H9 (cell line): Measurements from ENCODE around the gene F11. TPM values are rescaled to one million over a fixed set of nuclear protein-coding genes. Genes with fewer than 3 reads are reported as not detected.
A peak's percentile ranks its signal among the peaks of the same experiment; 100 is the strongest.

Source experiments
- DNase-seq: peaks from one replicate; pipeline ENCODE4 v3.0.0-alpha.2; 2017
- H2AFZ ChIP-seq: one replicate; pipeline ENCODE4 v1.6.1; 2013; ENCODE audit warnings: mild to moderate bottlenecking, low read length, control low read depth, moderate library complexity
- H2AK5ac ChIP-seq: 2 replicates; pipeline ENCODE4 v1.6.1; 2013; ENCODE audit warnings: low read length, control low read depth, mixed read lengths; ENCODE audit not compliant: insufficient read length
- H2BK120ac ChIP-seq: one replicate; pipeline ENCODE4 v1.6.1; 2013; ENCODE audit warnings: low read depth, mild to moderate bottlenecking, low read length, control low read depth, inconsistent platforms; ENCODE audit not compliant: poor library complexity, severe bottlenecking
- H2BK12ac ChIP-seq: 2 replicates; pipeline ENCODE4 v1.6.1; 2013; ENCODE audit warnings: low read length, control low read depth, mixed read lengths, low read depth; ENCODE audit not compliant: insufficient read length
- H2BK15ac ChIP-seq: 2 replicates; pipeline ENCODE4 v1.6.1; 2013; ENCODE audit warnings: low read depth, low read length, control low read depth
- H2BK20ac ChIP-seq: one replicate; pipeline ENCODE4 v1.6.1; 2013; ENCODE audit warnings: low read depth, mild to moderate bottlenecking, low read length, control low read depth, inconsistent platforms; ENCODE audit not compliant: poor library complexity, severe bottlenecking
- H2BK5ac ChIP-seq: 2 replicates; pipeline ENCODE4 v1.6.1; 2013; ENCODE audit warnings: low read length, control low read depth, mixed read lengths; ENCODE audit not compliant: insufficient read length
- H3K14ac ChIP-seq: 2 replicates; pipeline ENCODE4 v1.6.1; 2013; ENCODE audit warnings: low read length, control low read depth; ENCODE audit not compliant: insufficient read depth
- H3K18ac ChIP-seq: 2 replicates; pipeline ENCODE4 v1.6.1; 2013; ENCODE audit warnings: low read depth, mild to moderate bottlenecking, mixed read lengths, low read length, control low read depth; ENCODE audit not compliant: insufficient read length
- H3K23ac ChIP-seq: 2 replicates; pipeline ENCODE4 v1.6.1; 2013; ENCODE audit warnings: low read length, control low read depth, mixed read lengths, low read depth; ENCODE audit not compliant: insufficient read length
- H3K23me2 ChIP-seq: 2 replicates; pipeline ENCODE4 v1.6.1; 2013; ENCODE audit warnings: low read depth, mild to moderate bottlenecking, mixed read lengths, low read length, control low read depth; ENCODE audit not compliant: insufficient read length, poor library complexity, severe bottlenecking
- H3K27ac ChIP-seq: 2 replicates; pipeline ENCODE4 v1.5.1; 2013; ENCODE audit warnings: low read length, control low read depth, mixed read lengths, low read depth; ENCODE audit not compliant: insufficient read length
- H3K27me3 ChIP-seq: 2 replicates; pipeline ENCODE4 v1.6.1; 2013; ENCODE audit warnings: low read length, control low read depth, inconsistent platforms; ENCODE audit not compliant: insufficient read depth
- H3K4ac ChIP-seq: 2 replicates; pipeline ENCODE4 v1.6.1; 2013; ENCODE audit warnings: low read depth, mild to moderate bottlenecking, control low read depth, inconsistent platforms, low read length, moderate library complexity
- H3K4me1 ChIP-seq: 2 replicates; pipeline ENCODE4 v1.6.1; 2013; ENCODE audit warnings: low read length, control low read depth, inconsistent platforms; ENCODE audit not compliant: insufficient read depth
- H3K4me2 ChIP-seq: 2 replicates; pipeline ENCODE4 v1.6.1; 2013; ENCODE audit warnings: low read length, control low read depth, mixed read lengths; ENCODE audit not compliant: insufficient read length, insufficient read depth
- H3K56ac ChIP-seq: 2 replicates; pipeline ENCODE4 v1.6.1; 2013; ENCODE audit warnings: low read depth, mild to moderate bottlenecking, mixed read lengths, low read length, control low read depth; ENCODE audit not compliant: insufficient read length
- H3K79me1 ChIP-seq: 2 replicates; pipeline ENCODE4 v1.6.1; 2013; ENCODE audit warnings: low read depth, mild to moderate bottlenecking, moderate library complexity, low read length, control low read depth, inconsistent platforms; ENCODE audit not compliant: insufficient read depth, poor library complexity, severe bottlenecking
- H3K79me2 ChIP-seq: 2 replicates; pipeline ENCODE4 v1.6.1; 2013; ENCODE audit warnings: low read length, control low read depth, inconsistent platforms; ENCODE audit not compliant: insufficient read depth
- H3K9ac ChIP-seq: 2 replicates; pipeline ENCODE4 v1.6.1; 2013; ENCODE audit warnings: low read length, control low read depth, mixed read lengths; ENCODE audit not compliant: insufficient read length; ENCODE audit errors: extremely low read depth
- H3K9me3 ChIP-seq: one replicate; pipeline ENCODE4 v1.6.1; 2013; ENCODE audit warnings: low read depth, low read length, inconsistent platforms; ENCODE audit not compliant: control insufficient read depth
- H3T11ph ChIP-seq: one replicate; pipeline ENCODE4 v1.6.1; 2013; ENCODE audit warnings: mild to moderate bottlenecking, low read length, control low read depth, inconsistent platforms
- H4K20me1 ChIP-seq: one replicate; pipeline ENCODE4 v1.6.1; 2013; ENCODE audit not compliant: control insufficient read depth, insufficient read length, insufficient read depth
- H4K5ac ChIP-seq: 2 replicates; pipeline ENCODE4 v1.6.1; 2013; ENCODE audit warnings: low read depth, mild to moderate bottlenecking, mixed read lengths, low read length, control low read depth; ENCODE audit not compliant: insufficient read length
- H4K8ac ChIP-seq: replicated peaks from 2 replicates; pipeline ENCODE4 v1.6.1; 2013; ENCODE audit warnings: low read length, control low read depth, mixed read lengths, low read depth; ENCODE audit not compliant: insufficient read length
- H4K91ac ChIP-seq: 2 replicates; pipeline ENCODE4 v1.6.1; 2013; ENCODE audit warnings: low read depth, mild to moderate bottlenecking, moderate library complexity, mixed read lengths, low read length, control low read depth; ENCODE audit not compliant: insufficient read length
- H3K27ac Mint-ChIP-seq, 3 experiments: 2 replicates in 2 of 3; 3 replicates in 1 of 3; pipeline ENCODE4 v1.8.0; 2020 to 2021; ENCODE audit warnings: mixed read lengths in 3 of 3, mild to moderate bottlenecking in 1 of 3, moderate library complexity in 1 of 3
- H3K27me3 Mint-ChIP-seq: 2 replicates; pipeline ENCODE4 v1.8.0; 2021; ENCODE audit warnings: low read depth, mild to moderate bottlenecking, moderate library complexity, mixed read lengths
- H3K36me3 Mint-ChIP-seq, 3 experiments: 2 replicates in 2 of 3; 3 replicates in 1 of 3; pipeline ENCODE4 v1.8.0; 2020 to 2021; ENCODE audit warnings: low read depth in 3 of 3, mixed read lengths in 3 of 3; ENCODE audit not compliant: insufficient read depth in 1 of 3
- H3K4me1 Mint-ChIP-seq, 2 experiments: 2 replicates each; pipeline ENCODE4 v1.8.0; 2020; ENCODE audit warnings: mixed read lengths in 2 of 2
- H3K4me3 Mint-ChIP-seq, 2 experiments: 2 replicates in 1 of 2; 3 replicates in 1 of 2; pipeline ENCODE4 v1.8.0; 2020 to 2021; ENCODE audit warnings: mild to moderate bottlenecking in 2 of 2, mixed read lengths in 2 of 2, moderate library complexity in 1 of 2
- H3K9me3 Mint-ChIP-seq, 2 experiments: 2 replicates in 1 of 2; 3 replicates in 1 of 2; pipeline ENCODE4 v1.8.0; 2020; ENCODE audit warnings: mild to moderate bottlenecking in 2 of 2, mixed read lengths in 2 of 2, moderate library complexity in 1 of 2
- WGBS: extraction: QIAGEN DNeasy Blood & Tissue Kit; methylation state at CpG from one replicate; pipeline ENCODE4 v1.1.7; 2013; ENCODE audit warnings: missing lambda C conversion rate, low lambda C conversion rate, mixed read lengths; ENCODE audit not compliant: insufficient read length; ENCODE audit errors: extremely low coverage; 5-methylcytosine and 5-hydroxymethylcytosine counted together
- total RNA-seq: library from RNA; stranded (reverse); gene quantifications from 2 replicates; pipeline ENCODE4 v1.2.1, GENCODE V29; 2021
- TF ChIP-seq, protein P1 (sequence below): fragments of 200-600 bp; sonication (generic); conservative IDR thresholded peaks from 3 replicates; pipeline ENCODE4 v1.8.0; 2021; ENCODE audit warnings: antibody characterized with exemption, mild to moderate bottlenecking

The F11 gene
- total RNA-seq, 1 experiment from 2014 or later, result 0.50 TPM

DNA sequence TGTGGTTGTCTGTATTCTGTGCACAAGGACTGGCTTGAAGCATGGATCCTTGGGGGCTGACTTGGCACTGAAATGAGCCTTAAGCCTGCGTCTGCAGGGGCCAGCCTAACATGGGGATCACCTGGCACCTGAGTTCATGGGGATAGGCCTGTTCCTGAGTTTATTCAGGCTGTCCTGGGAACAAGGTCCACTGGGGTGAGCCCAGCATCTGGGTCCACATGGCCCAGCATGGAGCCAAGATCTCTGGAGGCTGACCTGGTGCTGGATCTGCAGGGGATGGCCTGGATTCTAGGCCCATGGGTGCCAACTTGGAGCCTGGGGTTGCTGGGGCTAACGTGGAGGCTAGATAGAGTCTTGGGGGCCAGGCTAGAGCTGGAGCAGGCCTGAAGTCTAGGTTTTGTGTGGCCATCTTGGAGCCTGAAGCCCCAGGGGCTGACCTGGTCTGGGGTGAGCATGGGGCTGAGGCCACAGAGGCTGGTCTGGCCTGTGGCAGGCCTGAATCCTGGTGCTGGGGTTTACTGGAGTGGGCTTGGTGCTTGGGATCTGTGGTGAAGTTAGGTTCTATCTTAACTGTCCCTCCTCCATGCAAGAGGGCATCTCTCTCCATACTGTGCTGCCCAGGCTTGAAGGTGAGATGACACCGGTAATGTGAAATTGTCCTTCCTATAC is 39.3 kb upstream of the F11 start:
- peak overlapping the region; percentile 49 for H2BK5ac ChIP-seq
- H2BK12ac ChIP-seq, result peak overlapping the region; percentile 94
- WGBS, result no CpG with 5 or more reads among the region's 3 CpGs
- peaks cover 14 to 33% of the 10 kb centered on the region in 2 experiments for H3K4me1 Mint-ChIP-seq
- H4K8ac ChIP-seq, result no peak overlapping the region
- H3K27me3 Mint-ChIP-seq, result peaks cover 8% of the 10 kb centered on the region
- H3K27ac ChIP-seq, result no peak overlapping the region
- no peak overlapping the region for H3K4ac ChIP-seq
- H2BK120ac ChIP-seq, result no peak overlapping the region
- H3K27ac Mint-ChIP-seq, result 0 out of 7 replicates have a peak overlapping the region, but pooled peaks of 1 of the 3 experiments have one; percentile 30
- H4K20me1 ChIP-seq, result no peaks in the 10 kb centered on the region
- H2AFZ ChIP-seq, result no peak overlapping the region
- peaks cover 34 to 39% of the 10 kb centered on the region in 2 experiments for H3K9me3 Mint-ChIP-seq
- no peaks in the 10 kb centered on the region; the same call in 1 of the 2 replicates for H3K4me1 ChIP-seq
- peak overlapping the region; percentile 43 for H4K91ac ChIP-seq
- no peak overlapping the region for H3K14ac ChIP-seq
- TF ChIP-seq, protein P1, sequence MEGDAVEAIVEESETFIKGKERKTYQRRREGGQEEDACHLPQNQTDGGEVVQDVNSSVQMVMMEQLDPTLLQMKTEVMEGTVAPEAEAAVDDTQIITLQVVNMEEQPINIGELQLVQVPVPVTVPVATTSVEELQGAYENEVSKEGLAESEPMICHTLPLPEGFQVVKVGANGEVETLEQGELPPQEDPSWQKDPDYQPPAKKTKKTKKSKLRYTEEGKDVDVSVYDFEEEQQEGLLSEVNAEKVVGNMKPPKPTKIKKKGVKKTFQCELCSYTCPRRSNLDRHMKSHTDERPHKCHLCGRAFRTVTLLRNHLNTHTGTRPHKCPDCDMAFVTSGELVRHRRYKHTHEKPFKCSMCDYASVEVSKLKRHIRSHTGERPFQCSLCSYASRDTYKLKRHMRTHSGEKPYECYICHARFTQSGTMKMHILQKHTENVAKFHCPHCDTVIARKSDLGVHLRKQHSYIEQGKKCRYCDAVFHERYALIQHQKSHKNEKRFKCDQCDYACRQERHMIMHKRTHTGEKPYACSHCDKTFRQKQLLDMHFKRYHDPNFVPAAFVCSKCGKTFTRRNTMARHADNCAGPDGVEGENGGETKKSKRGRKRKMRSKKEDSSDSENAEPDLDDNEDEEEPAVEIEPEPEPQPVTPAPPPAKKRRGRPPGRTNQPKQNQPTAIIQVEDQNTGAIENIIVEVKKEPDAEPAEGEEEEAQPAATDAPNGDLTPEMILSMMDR, result no peak
- peaks cover 25% of the 10 kb centered on the region for H3K9me3 ChIP-seq
- H4K5ac ChIP-seq, result no peak overlapping the region
- H3K4me3 Mint-ChIP-seq, result no peak overlapping the region
- H2BK15ac ChIP-seq, result no peak overlapping the region
- no peak overlapping the region for H2AK5ac ChIP-seq
- no peak overlapping the region for H3K9ac ChIP-seq
- no peaks in the 10 kb centered on the region for H3K27me3 ChIP-seq
- DNase-seq, result no peak
- peak overlapping the region; percentile 42 for H3K18ac ChIP-seq
- no peak overlapping the region for H3T11ph ChIP-seq
- no peaks in the 10 kb centered on the region for H3K23me2 ChIP-seq
- H3K4me2 ChIP-seq, result no peak overlapping the region
- H2BK20ac ChIP-seq, result no peak overlapping the region
- H3K23ac ChIP-seq, result no peak overlapping the region
- no peak overlapping the region for H3K56ac ChIP-seq
- H3K79me2 ChIP-seq, result no peaks in the 10 kb centered on the region
- peaks cover 29 to 46% (median 32%) of the 10 kb centered on the region in 3 experiments for H3K36me3 Mint-ChIP-seq
- no peaks in the 10 kb centered on the region for H3K79me1 ChIP-seq
